KG1 (cell line): ENCODE measurements around the gene ZNF525.
A peak's percentile ranks its signal among the peaks of the same experiment; 100 is the strongest.
"Not testable (repeated sequence)": the region's sequence is repeated elsewhere in the genome, so short reads cannot be mapped to it uniquely, and the experiment has no call there.

Experiments
- DNase-seq: peaks from one replicate; lab custom pipeline; 2025; lab: John Stamatoyannopoulos, UW

ZNF525 gene

GRCh38 chr19:53395840-53396524 lies 30.5 kb downstream of the ZNF525 start:
- not testable (repeated sequence) for DNase-seq

- no peak for DNase-seq
These were observed 31.0 kb downstream of the ZNF525 start for GRCh38 chr19:53396525-53396868.

- not testable (repeated sequence) for DNase-seq
These were observed 32.4 kb downstream of the ZNF525 start for GRCh38 chr19:53397918-53398317.

GRCh38 chr19:53409505-53410204 lies 44.1 kb downstream of the ZNF525 start:
- no peak for DNase-seq

GRCh38 chr19:53420520-53421315 lies 55.2 kb downstream of the ZNF525 start:
- not testable (repeated sequence) for DNase-seq

GRCh38 chr19:53422551-53422950 lies 57.0 kb downstream of the ZNF525 start:
- no peak for DNase-seq

- DNase-seq: not testable (repeated sequence)
These were observed 57.6 kb downstream of the ZNF525 start for GRCh38 chr19:53423074-53423473.

- not testable (repeated sequence) for DNase-seq
These were observed 58.2 kb downstream of the ZNF525 start for GRCh38 chr19:53423680-53424079.

- DNase-seq: peak; percentile 34
These were observed 59.6 kb downstream of the ZNF525 start for GRCh38 chr19:53424968-53425597.

GRCh38 chr19:53431399-53432087 lies 66.0 kb downstream of the ZNF525 start, which contains the start of gene ZNF761:
Gene ZNF761, plus strand, starts transcription at chr19:53431984. Its CDS starts 15,285 bp downstream, at chr19:53447269.
- DNase-seq: peak; percentile 82

- peak; percentile 25 for DNase-seq
These were observed 66.7 kb downstream of the ZNF525 start for GRCh38 chr19:53432088-53432661.
